A549 (cell line): ENCODE data around the gene SERTAD2. TPM values are rescaled to one million over a fixed set of nuclear protein-coding genes. Genes with fewer than 3 reads are reported as not detected.

ENCODE experiments used
- ATAC-seq, 2 experiments: fragments of 200-7000 bp in 1 of 2; fragments of >200 bp in 1 of 2; cut with Nextera tagmentation in 1 of 2; cut with Tn5 transposase in 1 of 2; 3 replicates each; pipeline versions ENCODE4 v1.8.0 to v1.9.1; 2018 to 2020; ENCODE audit warnings: mild to moderate bottlenecking in 1 of 2, moderate library complexity in 1 of 2
- CTCF ChIA-PET: fragments of 300-600 bp; sonication (Branson Sonifier 250); formaldehyde crosslinking; extraction: SDS; loops from one replicate; lab custom pipeline; 2021; ENCODE audit warnings: antibody characterized with exemption, inconsistent platforms; lab: Yijun Ruan, JAX
- POLR2A ChIA-PET: fragments of 350-600 bp; formaldehyde crosslinking; extraction: SDS; loops from one replicate; lab custom pipeline; 2021; ENCODE audit warnings: antibody characterized with exemption, inconsistent platforms; lab: Yijun Ruan, JAX
- DNase-seq, 2 experiments: peaks; one replicate each; pipeline versions ENCODE4 v3.0.0 to v3.0.0-alpha.2; 2011 to 2016; ENCODE audit warnings: low read depth in 1 of 2, low spot score in 1 of 2
- FAIRE-seq: peaks from 2 replicates; lab custom pipeline; 2011; peaks lifted over from hg19 to GRCh38; lab: Jason Lieb, UNC
- H3K27ac ChIP-seq, 2 experiments: fragments of >200 bp; sonication (Bioruptor Twin); formaldehyde crosslinking; 3 replicates each; pipeline ENCODE4 v1.5.1; 2016 to 2017
- H3K4me1 ChIP-seq: fragments of >200 bp; sonication (Bioruptor Twin); formaldehyde crosslinking; 3 replicates; pipeline ENCODE4 v1.6.1; 2016
- H3K4me2 ChIP-seq: fragments of >200 bp; sonication (Bioruptor Twin); formaldehyde crosslinking; 3 replicates; pipeline ENCODE4 v1.6.1; 2016
- H3K4me3 ChIP-seq: fragments of >200 bp; sonication (Bioruptor Twin); formaldehyde crosslinking; 3 replicates; pipeline ENCODE4 v1.5.1; 2016
- H3K9me3 ChIP-seq: fragments of >200 bp; sonication (Bioruptor Twin); formaldehyde crosslinking; 3 replicates; pipeline ENCODE4 v1.6.1; 2016
- ATOH8 ChIP-seq: fragments of 250-450 bp; sonication (Bioruptor Pico); IDR thresholded peaks from 2 replicates; pipeline ENCODE4 v1.5.0; 2020; ENCODE audit warnings: low read depth, mild to moderate bottlenecking, moderate library complexity
- CBX2 ChIP-seq: fragments of 200-600 bp; sonication (generic); IDR thresholded peaks from 2 replicates; pipeline ENCODE4 v1.6.1; 2016; ENCODE audit warnings: low read depth, mild to moderate bottlenecking, borderline replicate concordance
- CEBPB ChIP-seq, 2 experiments: fragments of >200 bp in 1 of 2; sonication (Bioruptor Twin) in 1 of 2; formaldehyde crosslinking in 1 of 2; IDR thresholded peaks; 2 replicates each; pipeline ENCODE4 v1.6.1; 2012 to 2016
- CHD2 ChIP-seq: fragments of 150-350 bp; IDR thresholded peaks from 2 replicates; pipeline ENCODE4 v1.6.1; 2014; ENCODE audit warnings: low read length; ENCODE audit not compliant: partially characterized antibody
- CHD4 ChIP-seq: fragments of 200-600 bp; sonication (generic); IDR thresholded peaks from 2 replicates; pipeline ENCODE4 v1.6.1; 2016; ENCODE audit warnings: antibody characterized with exemption, mild to moderate bottlenecking, borderline replicate concordance
- CTCF ChIP-seq: fragments of >200 bp; sonication (Bioruptor Twin); formaldehyde crosslinking; IDR thresholded peaks from 3 replicates; pipeline ENCODE4 v1.5.1; 2016
- EHF ChIP-seq: fragments of 250-450 bp; sonication (Bioruptor Pico); IDR thresholded peaks from 2 replicates; pipeline ENCODE4 v1.5.0; 2020; ENCODE audit warnings: mild to moderate bottlenecking
- ESRRA ChIP-seq: fragments of 150-350 bp; IDR thresholded peaks from 2 replicates; pipeline ENCODE4 v1.6.1; 2014; ENCODE audit warnings: mild to moderate bottlenecking, low read length, borderline replicate concordance
- FOSB ChIP-seq: fragments of 250-450 bp; sonication (Bioruptor Pico); IDR thresholded peaks from 2 replicates; pipeline ENCODE4 v1.5.0; 2020; ENCODE audit warnings: mild to moderate bottlenecking, moderate library complexity
- FOSL2 ChIP-seq, 2 experiments: fragments of 450-650 bp in 1 of 2; fragments of >200 bp in 1 of 2; sonication (Bioruptor Twin) in 1 of 2; formaldehyde crosslinking; IDR thresholded peaks; 2 replicates each; pipeline versions ENCODE4 v1.5.0 to v1.6.1; 2016 to 2020; ENCODE audit warnings: mild to moderate bottlenecking in 1 of 2, moderate library complexity in 1 of 2
- GATA3 ChIP-seq: IDR thresholded peaks from 2 replicates; pipeline ENCODE4 v1.6.1; 2012; ENCODE audit warnings: borderline replicate concordance
- HOXA7 ChIP-seq: fragments of 250-450 bp; sonication (Bioruptor Pico); IDR thresholded peaks from 2 replicates; pipeline ENCODE4 v1.5.0; 2020; ENCODE audit warnings: mild to moderate bottlenecking, moderate library complexity
- HOXB13 ChIP-seq: fragments of 250-450 bp; sonication (Bioruptor Pico); IDR thresholded peaks from 2 replicates; pipeline ENCODE4 v1.5.0; 2020; ENCODE audit warnings: low read depth, mild to moderate bottlenecking, moderate library complexity
- HOXB5 ChIP-seq: fragments of 250-450 bp; sonication (Bioruptor Pico); IDR thresholded peaks from 2 replicates; pipeline ENCODE4 v1.5.0; 2020; ENCODE audit warnings: mild to moderate bottlenecking, moderate library complexity
- KDM5A ChIP-seq: fragments of 200-600 bp; sonication (generic); IDR thresholded peaks from 2 replicates; pipeline ENCODE4 v1.6.1; 2016; ENCODE audit warnings: antibody characterized with exemption, mild to moderate bottlenecking
- MAZ ChIP-seq: fragments of 150-350 bp; IDR thresholded peaks from 2 replicates; pipeline ENCODE4 v1.6.1; 2014; ENCODE audit warnings: antibody characterized with exemption, low read depth, low read length, borderline replicate concordance
- MYC ChIP-seq: IDR thresholded peaks from 2 replicates; pipeline ENCODE4 v1.6.1; 2012; ENCODE audit warnings: mild to moderate bottlenecking, inconsistent platforms, low read length, improper control_type of control experiment, borderline replicate concordance
- NPAS2 ChIP-seq: fragments of 250-450 bp; sonication (Bioruptor Pico); IDR thresholded peaks from 2 replicates; pipeline ENCODE4 v1.8.0; 2022; ENCODE audit warnings: mild to moderate bottlenecking, moderate library complexity, borderline replicate concordance
- NR3C1 ChIP-seq: fragments of >200 bp; sonication (Bioruptor Twin); formaldehyde crosslinking; IDR thresholded peaks from 3 replicates; pipeline ENCODE4 v1.6.1; 2017
- PBX3 ChIP-seq: IDR thresholded peaks from 2 replicates; pipeline ENCODE4 v1.6.1; 2012
- PHF8 ChIP-seq: fragments of 200-600 bp; sonication (generic); IDR thresholded peaks from 2 replicates; pipeline ENCODE4 v1.6.1; 2016; ENCODE audit warnings: low read depth, mild to moderate bottlenecking, antibody characterized with exemption, moderate library complexity, borderline replicate concordance
- POLR2A ChIP-seq: IDR thresholded peaks from 2 replicates; pipeline ENCODE4 v1.6.1; 2012; ENCODE audit warnings: mild to moderate bottlenecking, low read length
- POLR2AphosphoS2 ChIP-seq: conservative IDR thresholded peaks from 2 replicates; pipeline ENCODE4 v1.6.1; 2012; ENCODE audit warnings: low read length, improper control_type of control experiment, inconsistent platforms
- RFX5 ChIP-seq: fragments of 450-650 bp; IDR thresholded peaks from 2 replicates; pipeline ENCODE4 v1.7.1; 2014; ENCODE audit warnings: antibody characterized with exemption, mild to moderate bottlenecking, moderate library complexity
- RNF2 ChIP-seq: fragments of 200-600 bp; sonication (generic); IDR thresholded peaks from 2 replicates; pipeline ENCODE4 v1.6.1; 2016; ENCODE audit warnings: low read depth, mild to moderate bottlenecking, antibody characterized with exemption, moderate library complexity, borderline replicate concordance
- SREBF2 ChIP-seq: fragments of 450-650 bp; IDR thresholded peaks from 2 replicates; pipeline ENCODE4 v1.6.1; 2014; ENCODE audit warnings: mild to moderate bottlenecking, moderate library complexity
- TFCP2L1 ChIP-seq: fragments of 250-450 bp; sonication (Bioruptor Pico); IDR thresholded peaks from 2 replicates; pipeline ENCODE4 v1.5.0; 2021; ENCODE audit warnings: mild to moderate bottlenecking
- ZFP36 ChIP-seq: fragments of 450-650 bp; IDR thresholded peaks from 2 replicates; pipeline ENCODE4 v1.6.1; 2014; ENCODE audit warnings: borderline replicate concordance; ENCODE audit not compliant: partially characterized antibody
- ZNF302 ChIP-seq: fragments of 250-450 bp; sonication (Bioruptor Pico); IDR thresholded peaks from 2 replicates; pipeline ENCODE4 v1.9.0; 2021; ENCODE audit warnings: inconsistent platforms, mild to moderate bottlenecking, moderate library complexity
- WGBS: methylation state at CpG from one replicate; pipeline ENCODE4 v1.1.6; 2017; ENCODE audit errors: missing lambda C conversion rate; 5-methylcytosine and 5-hydroxymethylcytosine counted together
- polyA minus RNA-seq: library from RNA; depleted of rRNA, polyadenylated mRNA; stranded (reverse); fragments of >200 nt; gene quantifications from 2 replicates; pipeline ENCODE4 v1.2.3, GENCODE V29; 2011; rRNA and poly(A)+ RNA removed
- polyA plus RNA-seq, 4 experiments: library from polyadenylated mRNA; depleted of rRNA in 3 of 4; stranded (reverse); fragments of >200 nt; fragmentation: RNase III in 1 of 4; extraction: RNeasy Plus Mini Kit Qiagen cat#74134 plus additional on column Dnase treatment in 1 of 4; gene quantifications; 2 replicates in 3 of 4; 3 replicates in 1 of 4; pipeline ENCODE4 v1.2.3, GENCODE V29; 2011 to 2017
- TF ChIP-seq, protein P1 (sequence below): fragments of 250-450 bp; sonication (Bioruptor Pico); IDR thresholded peaks from 2 replicates; pipeline ENCODE4 v1.5.0; 2021; ENCODE audit warnings: mild to moderate bottlenecking, moderate library complexity, borderline replicate concordance
- TF ChIP-seq, protein P2 (sequence below): IDR thresholded peaks from 2 replicates; pipeline ENCODE4 v1.6.1; 2012; ENCODE audit warnings: low read depth, borderline replicate concordance

SERTAD2 gene
- polyA plus RNA-seq (2011; rRNA removed): 11.8 and 14.0 TPM in 2 replicates
- polyA plus RNA-seq (2012; cell fraction: cytosol; rRNA removed): 7.3 and 9.6 TPM in 2 replicates
- 4.0 and 6.0 TPM in 2 replicates for polyA plus RNA-seq (2012; cell fraction: nucleus; rRNA removed)
- 11.8 to 13.1 TPM (median 12.2 TPM) in 3 replicates for polyA plus RNA-seq (2017; fragmentation: RNase III; extraction: RNeasy Plus Mini Kit Qiagen cat#74134 plus additional on column Dnase treatment)
- 14.4 and 16.4 TPM in 2 replicates for polyA minus RNA-seq

DNA sequence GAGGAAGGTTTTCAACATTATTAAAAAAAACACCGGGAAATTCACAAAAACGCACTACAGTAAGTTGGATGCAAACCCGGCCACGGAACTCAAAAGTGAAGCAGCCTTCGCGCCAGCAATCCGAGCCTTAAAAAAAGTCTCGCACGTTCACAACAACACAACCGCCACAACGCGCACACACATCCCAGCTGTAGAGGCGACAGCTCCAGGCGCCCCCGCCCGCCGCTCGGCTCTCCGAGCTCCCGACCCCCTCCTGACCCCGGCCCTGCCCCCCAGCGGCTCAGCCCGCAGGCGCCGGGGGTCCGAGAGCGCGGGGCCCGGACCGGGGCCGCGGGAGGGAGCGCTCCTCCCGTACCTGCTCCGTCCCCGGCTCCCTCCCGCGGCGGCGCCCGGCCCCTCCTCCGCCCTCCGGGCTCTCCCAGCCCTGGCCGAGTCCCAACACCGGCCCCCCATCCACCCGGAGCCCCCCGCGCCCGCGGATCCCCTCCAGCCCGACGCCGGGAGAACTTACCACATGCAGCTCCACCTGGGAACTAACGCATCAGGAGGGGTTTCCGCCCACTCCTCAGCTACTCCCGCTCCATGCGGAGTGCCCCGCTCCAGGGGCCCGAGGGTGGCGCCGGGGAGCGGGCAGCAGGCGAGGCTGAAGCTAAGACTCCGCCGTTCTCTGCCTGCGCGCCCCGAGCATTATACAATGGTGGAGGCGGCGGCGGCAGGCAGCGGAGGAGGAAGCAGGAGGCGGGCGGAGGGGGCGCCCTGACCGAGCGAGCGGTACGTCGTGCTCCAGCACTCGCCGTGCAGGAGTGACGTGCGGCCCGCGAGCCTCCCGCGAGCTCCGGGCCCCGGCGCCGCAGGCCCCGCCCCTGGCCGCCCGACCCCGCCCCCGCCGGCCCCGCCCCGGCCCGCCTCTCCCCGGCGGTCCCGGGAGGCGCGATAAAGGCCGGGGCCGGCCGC, at the start of gene SERTAD2:
TSS of gene SERTAD2 (minus strand) at position 805 of the 954 bp plus-strand sequence. CDS start 17,042 bp downstream, outside the sequence.
- CTCF ChIA-PET: interaction anchor here (0.6 to 6.4 kb wide), 36 partner anchors 8 to 629 kb away, joined by 3 to 50 read pairs (median 5); no protein-coding TSS in a partner anchor
- DNase-seq: peak; percentile 82 to 91
- under 1% methylated on average over 46 of the region's 109 CpGs for WGBS
- no peak for TF ChIP-seq KDM5A
- no peak for TF ChIP-seq EHF (CRISPR knock-in tag)
- 0 out of 2 replicates have a peak, but pooled peaks have one; percentile 53 for TF ChIP-seq MYC
- TF ChIP-seq RNF2: no peak
- TF ChIP-seq NPAS2 (CRISPR knock-in tag): no peak
- no peak for TF ChIP-seq HOXB13
- TF ChIP-seq RFX5: no peak
- peak; percentile 89 for TF ChIP-seq POLR2A
- TF ChIP-seq HOXA7 (CRISPR knock-in tag): no peak
- peak; percentile 30 for TF ChIP-seq CHD2
- TF ChIP-seq, protein P1, sequence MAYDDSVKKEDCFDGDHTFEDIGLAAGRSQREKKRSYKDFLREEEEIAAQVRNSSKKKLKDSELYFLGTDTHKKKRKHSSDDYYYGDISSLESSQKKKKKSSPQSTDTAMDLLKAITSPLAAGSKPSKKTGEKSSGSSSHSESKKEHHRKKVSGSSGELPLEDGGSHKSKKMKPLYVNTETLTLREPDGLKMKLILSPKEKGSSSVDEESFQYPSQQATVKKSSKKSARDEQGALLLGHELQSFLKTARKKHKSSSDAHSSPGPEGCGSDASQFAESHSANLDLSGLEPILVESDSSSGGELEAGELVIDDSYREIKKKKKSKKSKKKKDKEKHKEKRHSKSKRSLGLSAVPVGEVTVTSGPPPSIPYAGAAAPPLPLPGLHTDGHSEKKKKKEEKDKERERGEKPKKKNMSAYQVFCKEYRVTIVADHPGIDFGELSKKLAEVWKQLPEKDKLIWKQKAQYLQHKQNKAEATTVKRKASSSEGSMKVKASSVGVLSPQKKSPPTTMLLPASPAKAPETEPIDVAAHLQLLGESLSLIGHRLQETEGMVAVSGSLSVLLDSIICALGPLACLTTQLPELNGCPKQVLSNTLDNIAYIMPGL: peak; percentile 67; the same call in 1 of the 2 replicates
- TF ChIP-seq NR3C1: no peak
- TF ChIP-seq ZNF302: no peak
- no peak for TF ChIP-seq MAZ
- no peak for TF ChIP-seq CHD4
- TF ChIP-seq GATA3: no peak
- TF ChIP-seq PBX3: peak; percentile 9; the same call in 1 of the 2 replicates
- TF ChIP-seq SREBF2: no peak
- TF ChIP-seq ATOH8 (CRISPR knock-in tag): peak; percentile 47; the same call in 1 of the 2 replicates
- peak; percentile 81 for TF ChIP-seq PHF8
- no peak for TF ChIP-seq HOXB5 (CRISPR knock-in tag)
- TF ChIP-seq ESRRA: no peak
- no peak for TF ChIP-seq ZFP36
- TF ChIP-seq TFCP2L1: peak; percentile 73; the same call in 1 of the 2 replicates
- TF ChIP-seq FOSB: no peak
- TF ChIP-seq CEBPB (IDR thresholded peaks at IDR 0.05): no peak
- peak; percentile 18; the same call in 1 of the 3 replicates for TF ChIP-seq CTCF
- TF ChIP-seq, protein P2, sequence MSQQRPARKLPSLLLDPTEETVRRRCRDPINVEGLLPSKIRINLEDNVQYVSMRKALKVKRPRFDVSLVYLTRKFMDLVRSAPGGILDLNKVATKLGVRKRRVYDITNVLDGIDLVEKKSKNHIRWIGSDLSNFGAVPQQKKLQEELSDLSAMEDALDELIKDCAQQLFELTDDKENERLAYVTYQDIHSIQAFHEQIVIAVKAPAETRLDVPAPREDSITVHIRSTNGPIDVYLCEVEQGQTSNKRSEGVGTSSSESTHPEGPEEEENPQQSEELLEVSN: no peak
- TF ChIP-seq CBX2: no peak
- no peak for TF ChIP-seq POLR2AphosphoS2
- TF ChIP-seq FOSL2 (IDR thresholded peaks at IDR 0.05): no peak
- no peak for TF ChIP-seq FOSL2 (CRISPR knock-in tag; IDR thresholded peaks at IDR 0.05)

More for the DNA sequence above, at the start of gene SERTAD2:
- peak within 1 kb of the TSS; percentile 91 for H3K4me2 ChIP-seq
- H3K4me3 ChIP-seq: peak within 1 kb of the TSS; percentile 80
- peaks cover 50% of the 10 kb centered on the region for H3K4me1 ChIP-seq
- ATAC-seq (peak; percentile 83 to 86), FAIRE-seq (no peak)
- POLR2A ChIA-PET: interaction anchor here (0.6 to 6.0 kb wide), 53 partner anchors 9 to 1065 kb away, joined by 3 to 172 read pairs (median 5); partner anchors contain the start of genes AFTPH, MDH1, RAB1A and WDPCP
- no peaks in the 10 kb centered on the region for H3K9me3 ChIP-seq
- peak within 1 kb of the TSS; percentile 93 to 99 for H3K27ac ChIP-seq
